DMS79 (cell line): ENCODE results near the gene DNAH11.
"Not testable (repeated sequence)": the region's sequence is repeated elsewhere in the genome, so short reads cannot be mapped to it uniquely, and the experiment has no call there.

Source experiments
- DNase-seq: peaks from one replicate; lab custom pipeline; 2025; lab: John Stamatoyannopoulos, UW

Gene DNAH11

DNA sequence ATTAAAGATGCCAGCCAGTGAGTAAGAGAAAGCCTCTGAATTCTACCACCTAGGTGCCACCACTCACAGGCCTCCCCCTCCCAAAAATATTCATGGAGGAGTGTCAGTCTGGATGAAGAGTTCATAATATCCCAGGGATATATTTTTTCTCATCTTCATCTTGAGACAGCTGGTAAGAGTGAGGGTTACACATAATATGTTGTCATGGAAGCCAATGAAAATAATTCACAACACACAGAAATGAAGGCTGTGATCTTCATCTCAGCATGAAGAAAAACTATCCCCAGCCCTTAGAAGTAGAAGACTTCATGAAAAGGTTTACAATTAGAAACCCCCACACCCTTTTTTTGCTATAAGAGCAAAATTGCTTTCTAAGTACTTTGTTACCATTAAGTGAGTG is 175.6 kb downstream of the DNAH11 start:
- no peak for DNase-seq

DNA sequence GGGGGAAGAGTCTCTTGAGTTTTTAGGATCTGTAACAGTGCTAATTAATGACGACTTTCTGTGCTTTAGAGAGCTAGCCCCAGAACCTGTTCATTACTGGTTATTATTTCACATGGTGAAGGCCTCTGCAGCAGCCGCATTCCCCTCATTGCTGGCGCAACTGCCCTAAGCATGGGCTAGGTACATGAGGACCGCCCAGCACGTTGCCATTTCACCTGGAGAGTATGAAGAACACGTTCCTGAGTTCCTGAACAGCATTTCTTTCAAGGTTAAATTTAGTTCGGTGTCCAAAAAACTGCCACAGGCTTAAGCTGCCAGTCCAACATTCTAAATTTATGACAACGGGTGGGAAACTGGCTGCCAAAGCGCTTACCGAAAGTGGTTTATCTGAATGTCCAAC is 177.0 kb downstream of the DNAH11 start:
- no peak for DNase-seq

DNA sequence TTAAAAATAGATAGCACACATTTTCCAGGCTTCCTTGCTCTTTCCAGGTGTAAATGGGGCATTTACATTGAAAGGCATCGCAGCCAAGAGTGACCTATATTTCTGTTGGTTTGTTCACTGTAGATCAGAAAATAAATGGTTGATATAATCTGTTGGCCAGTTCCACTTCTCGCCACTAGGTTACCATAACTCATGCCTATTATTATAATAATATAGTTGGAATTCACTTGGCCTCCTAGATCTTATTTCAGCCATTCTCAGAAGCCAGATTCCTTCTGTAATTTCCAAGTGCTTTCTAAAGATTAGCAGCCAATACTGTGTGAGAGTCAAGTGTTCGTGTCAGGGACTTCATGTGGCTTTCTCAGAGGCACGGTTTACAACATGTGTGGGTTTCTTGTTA is 179.5 kb downstream of the DNAH11 start:
- no peak for DNase-seq

DNA sequence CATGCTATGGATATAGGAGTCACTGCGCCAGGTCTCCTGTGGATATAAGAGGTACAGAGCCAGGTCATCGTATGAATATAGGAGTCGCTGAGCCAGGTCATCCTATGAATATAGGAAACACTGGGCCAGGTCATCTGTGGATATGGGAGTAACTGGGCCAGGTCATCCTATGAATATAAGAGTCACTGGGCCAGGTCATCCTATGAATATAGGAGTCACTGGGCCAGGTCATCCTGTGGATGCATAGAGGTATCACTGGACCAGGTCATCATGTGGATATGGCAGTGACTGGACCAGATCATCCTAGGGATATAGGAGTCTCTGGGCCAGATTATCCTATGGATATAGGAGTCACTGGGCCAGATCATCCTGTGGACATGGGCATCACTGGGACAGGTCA is 181.7 kb downstream of the DNAH11 start:
- DNase-seq: no peak

DNA sequence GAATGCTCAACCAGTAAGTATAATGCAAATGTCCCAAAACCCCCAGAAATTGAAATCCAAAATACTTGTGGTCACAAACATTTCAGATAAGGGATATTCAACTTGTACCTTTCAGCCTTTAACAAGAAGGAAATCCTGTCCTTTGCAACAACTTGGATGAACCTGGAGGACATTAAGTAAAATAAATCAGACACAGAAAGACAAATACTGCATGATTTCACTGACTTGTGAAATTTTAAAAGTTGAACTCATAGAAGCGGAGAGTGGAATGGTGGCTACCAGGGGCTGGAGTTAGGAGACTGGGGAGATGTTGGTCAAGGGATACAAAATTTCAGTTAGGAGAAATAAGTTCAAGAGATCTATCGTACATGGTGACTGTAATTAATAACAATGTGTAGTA is 187.6 kb downstream of the DNAH11 start:
- no peak for DNase-seq

DNA sequence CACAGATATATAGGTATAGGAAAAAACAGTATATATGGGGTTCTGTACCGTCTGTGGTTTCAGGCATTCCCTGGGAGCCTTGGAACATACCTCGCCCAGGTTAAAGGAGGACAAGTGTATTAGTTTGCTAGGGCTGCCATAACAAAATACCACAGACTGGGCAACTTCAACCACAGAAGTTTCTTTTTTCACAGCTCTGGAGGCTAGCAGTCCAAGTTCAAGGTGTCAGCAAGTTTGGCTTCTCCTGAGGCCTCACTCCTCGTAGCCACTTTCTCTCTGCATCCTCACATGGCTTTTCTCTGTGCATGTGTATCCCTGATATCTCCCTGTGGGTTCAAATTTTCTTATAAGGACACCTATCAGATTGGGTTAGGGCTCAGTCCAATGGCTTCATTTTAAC is 189.1 kb downstream of the DNAH11 start:
- no peak for DNase-seq

DNA sequence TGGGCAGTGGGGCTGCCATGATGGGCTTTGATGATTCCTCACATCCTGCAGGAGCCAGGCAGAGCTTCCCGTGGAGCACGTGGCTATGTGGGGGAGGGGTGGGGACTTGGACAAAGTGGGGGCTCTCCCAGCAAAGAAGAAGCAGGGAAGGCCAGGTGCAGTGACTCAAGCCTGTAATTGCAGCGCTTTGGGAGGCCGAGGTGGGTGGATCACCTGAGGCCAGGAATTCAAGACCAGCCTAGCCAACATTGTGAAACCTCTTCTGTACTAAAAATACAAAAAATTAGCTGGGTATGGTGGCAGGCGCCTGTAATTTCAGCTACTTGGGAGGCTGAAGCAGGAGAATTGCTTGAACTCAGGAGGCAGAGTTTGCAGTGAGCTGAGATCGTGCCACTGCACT is 190.1 kb downstream of the DNAH11 start:
- not testable (repeated sequence) for DNase-seq

DNA sequence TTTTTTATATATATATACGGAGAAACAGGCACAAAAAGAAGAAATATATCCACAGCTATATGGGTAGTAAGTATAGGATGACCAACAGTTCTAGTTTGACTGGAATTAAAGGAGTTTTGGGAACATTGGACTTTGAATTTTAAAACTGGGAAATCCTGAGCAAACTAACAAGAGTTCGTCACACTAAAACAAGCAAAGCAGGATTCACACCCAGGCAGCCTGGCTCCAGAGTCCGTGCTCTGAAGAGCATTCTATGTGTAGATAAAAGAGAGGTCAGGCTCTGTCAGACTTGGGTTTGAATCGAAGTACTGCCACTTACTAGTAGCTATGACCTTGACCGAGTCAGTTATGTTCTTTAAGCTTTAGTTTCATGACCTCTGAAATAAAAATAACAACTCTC is 191.0 kb downstream of the DNAH11 start:
- DNase-seq: no peak

DNA sequence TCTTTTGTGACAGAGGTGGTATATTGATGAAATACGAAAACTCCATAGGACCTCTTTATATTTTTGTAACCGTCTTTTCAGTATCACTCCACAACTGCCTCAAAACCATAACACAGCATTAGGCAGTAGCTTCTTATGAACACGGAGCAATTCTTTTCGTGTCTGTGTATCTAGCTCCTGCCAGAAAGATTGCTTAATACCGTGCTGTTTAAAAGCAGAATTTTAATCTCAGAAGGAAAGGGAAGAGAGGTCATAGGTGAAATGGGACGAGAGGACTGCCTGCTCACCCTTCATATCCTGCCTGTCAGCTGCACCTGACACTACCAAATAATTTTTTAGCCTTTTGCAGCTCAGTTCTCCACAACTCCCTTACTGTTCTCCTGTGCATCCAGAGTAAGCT is 200.7 kb downstream of the DNAH11 start:
- DNase-seq: no peak

DNA sequence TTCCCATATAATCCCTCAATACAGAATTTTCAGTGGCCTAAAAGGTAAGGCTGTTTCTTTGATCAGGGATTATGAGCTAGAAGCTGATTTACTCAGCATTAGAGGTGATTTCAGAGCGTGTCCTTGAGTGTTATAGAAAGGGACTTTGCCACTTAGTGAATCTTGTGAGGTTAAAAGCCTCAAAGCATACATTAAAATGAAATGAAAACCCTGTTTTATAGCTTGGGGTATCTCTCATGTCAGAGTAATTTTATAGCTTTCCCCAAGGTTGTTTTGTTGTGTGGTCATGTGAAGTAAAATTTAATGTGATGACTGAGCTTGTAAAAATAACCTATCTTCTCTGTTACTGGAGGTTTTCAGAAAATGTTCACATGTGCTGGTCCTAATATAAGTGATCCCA is 204.1 kb downstream of the DNAH11 start:
- no peak for DNase-seq

DNA sequence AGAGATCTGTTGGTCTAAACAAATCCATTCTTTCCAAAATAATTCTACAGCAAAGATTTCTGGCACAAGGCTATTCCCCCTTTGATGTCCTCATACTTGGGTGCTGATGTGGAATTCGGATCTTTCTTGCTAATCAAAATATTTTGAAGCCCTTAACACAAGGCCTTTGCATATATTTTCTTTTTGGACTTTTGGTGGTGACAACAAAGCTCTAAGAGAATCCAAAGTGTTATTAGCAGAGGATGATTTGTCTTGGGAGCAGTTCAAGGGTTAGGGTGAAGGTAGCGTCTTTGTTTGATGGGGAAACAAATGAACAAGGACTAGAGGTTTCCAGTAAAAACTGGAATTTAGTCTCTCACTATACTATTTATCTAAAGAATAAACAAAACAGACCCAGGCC is 205.0 kb downstream of the DNAH11 start:
- no peak for DNase-seq

DNA sequence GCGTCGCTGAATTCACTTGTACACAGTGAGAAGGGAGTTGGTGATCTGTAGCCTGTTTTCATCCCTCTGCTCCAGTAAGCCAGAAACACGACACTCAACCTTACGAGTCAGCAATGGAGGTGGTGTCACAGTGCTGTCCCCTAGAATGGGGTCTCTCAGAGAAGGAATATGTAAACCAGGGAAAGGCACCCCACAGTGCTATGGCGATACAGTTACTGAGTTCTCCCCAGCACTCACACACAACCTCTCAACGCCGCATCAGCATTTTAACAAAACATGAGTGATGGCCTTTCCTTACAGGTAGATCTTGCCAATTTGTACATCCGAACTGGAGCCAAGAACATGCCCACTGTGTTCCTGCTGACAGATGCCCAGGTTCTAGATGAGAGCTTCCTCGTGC is 206.5 kb downstream of the DNAH11 start:
- DNase-seq: no peak

DNA sequence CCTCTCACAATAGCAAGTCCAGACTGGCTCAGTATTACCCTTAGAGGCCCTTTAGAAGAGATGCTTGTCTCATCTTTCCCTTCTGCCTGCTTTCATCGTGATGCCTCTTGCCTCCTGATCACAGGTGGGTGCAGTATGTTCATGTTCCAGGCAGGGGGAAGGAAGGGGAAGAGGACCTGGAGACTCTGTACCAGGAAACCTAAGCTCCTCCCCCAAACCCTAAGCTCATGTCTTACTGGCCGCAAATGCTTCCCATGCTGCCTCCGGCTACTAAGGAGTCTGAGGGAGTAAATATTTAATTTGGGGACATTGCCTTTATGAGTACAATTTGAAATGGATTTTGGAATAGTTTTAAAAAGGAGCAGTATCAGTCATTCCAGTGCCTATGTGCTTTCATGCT is 210.2 kb downstream of the DNAH11 start:
- DNase-seq: no peak

DNA sequence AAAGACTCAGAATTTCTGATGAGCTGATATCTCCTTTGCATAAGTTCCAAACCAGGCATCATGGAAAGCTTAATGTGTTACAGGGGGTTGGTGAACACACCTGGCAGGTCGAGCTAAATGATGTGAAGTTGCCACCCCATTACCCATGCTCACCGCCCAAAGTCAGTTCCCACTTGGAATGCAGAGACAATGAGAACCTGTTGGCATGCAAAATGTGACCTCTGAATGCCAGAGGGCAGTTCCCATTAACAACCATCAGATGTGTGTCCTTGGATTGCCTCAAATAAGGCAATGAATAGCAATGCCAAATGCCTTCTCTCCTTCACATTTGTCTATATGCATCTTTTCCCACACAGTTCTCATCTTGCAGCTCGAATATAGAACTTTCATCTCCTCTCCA is 212.1 kb downstream of the DNAH11 start:
- DNase-seq: no peak

DNA sequence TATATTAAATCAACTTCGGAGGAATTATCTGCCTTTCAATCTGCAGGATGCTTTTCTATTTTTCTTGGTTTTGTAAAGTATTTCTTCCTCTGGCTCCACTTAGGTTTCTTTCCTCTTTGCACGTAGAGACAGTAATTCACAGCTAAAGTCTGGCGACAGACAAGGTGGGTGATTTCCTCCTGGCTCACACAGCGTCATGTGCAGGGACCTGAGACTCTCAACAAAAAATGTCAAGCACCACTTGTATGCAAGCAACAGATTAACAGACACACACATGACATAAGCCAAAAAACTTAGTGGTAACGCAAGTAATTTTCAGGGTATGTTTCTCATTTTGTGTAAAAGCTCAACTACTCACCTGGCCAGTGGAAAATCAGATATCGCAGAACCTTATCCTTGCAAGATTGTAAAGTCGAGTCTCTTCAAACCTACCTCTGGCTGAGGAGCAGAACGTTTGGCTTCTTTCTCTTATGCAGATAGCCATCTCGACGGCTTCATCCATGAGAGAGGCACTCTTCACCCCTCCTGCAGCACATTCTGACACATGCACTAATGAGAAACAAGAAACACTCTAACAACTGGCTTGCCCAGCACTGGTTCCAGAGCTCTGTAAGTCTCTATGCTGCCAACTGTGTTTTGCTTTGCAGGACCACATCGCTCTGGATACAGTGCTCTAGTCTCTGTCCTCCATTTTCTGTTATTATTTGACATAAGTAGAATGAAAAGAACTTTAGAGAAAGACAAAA is 214.9 kb downstream of the DNAH11 start:
- DNase-seq: no peak

DNA sequence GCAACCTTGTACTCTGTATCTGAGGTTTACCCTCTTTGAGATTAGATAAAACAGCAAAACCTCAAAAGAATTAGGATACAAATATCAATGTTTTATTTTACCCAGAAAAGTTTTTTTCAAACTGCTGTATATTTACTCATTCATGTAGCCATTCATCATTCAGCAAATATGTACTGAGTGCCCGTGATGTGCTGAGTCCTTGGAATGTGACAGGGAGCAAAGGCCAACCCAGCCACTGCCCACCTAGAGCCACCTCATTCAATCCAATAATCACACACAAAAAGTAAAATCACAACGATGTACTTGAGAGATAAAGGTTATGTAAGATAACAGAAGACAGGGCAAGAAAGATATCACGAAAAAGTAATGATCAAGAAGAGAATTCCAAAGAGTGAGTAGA is 215.4 kb downstream of the DNAH11 start:
- DNase-seq: no peak

DNA sequence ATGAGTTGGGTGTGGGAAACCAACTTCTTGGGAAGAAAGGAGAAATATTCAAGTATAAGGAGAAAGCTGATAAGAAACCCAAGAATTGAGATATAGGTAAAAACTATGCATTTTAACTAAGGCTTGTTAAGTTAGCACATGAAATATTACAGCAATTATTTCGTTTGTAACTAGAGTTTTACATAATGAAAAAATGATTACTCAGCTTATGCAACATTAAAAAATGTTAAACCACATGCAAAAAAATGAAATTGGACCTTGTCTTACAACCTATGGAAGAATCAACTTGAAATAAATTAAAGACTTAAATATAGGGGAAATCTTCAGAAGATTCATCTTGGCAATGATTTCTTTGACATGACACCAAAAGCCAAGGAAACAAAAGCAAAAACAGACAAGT is 219.6 kb downstream of the DNAH11 start:
- no peak for DNase-seq

DNA sequence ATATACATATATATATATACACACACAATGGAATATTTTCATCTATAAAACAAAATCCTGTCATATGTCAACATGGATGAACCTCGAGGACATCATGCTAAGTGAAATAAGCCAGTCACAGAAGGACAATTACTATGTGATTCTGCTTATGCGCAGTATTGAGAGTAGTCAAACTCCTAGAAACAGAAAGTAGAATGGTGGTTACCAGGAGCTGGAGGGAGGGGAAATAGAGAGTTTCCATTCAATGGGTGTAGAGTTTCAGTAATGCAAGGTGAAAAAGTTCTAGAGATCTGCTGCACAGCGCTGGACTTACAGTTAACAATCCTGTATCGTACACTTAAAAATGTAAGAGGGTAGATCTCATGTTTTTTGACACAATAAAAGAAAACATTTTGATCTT is 221.0 kb downstream of the DNAH11 start:
- DNase-seq: no peak

DNA sequence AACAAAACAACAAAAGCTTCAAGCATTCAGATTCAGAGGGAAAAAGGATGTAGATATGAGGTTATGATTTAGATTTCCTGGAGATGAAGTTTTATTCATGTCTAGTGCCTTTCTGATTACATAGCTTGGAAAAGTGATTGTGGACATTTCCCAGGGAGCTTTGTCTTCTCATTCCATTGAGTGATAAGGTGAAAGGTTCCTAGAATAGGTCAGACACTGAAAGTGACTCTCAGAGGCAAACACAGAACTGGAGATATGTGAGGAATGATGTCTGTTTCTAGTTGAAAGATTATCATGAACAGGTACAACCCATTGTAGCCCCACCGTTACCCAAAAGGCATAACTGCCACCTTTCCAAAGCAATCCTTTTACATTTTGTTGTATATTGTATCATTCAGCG is 223.4 kb downstream of the DNAH11 start:
- DNase-seq: no peak

DNA sequence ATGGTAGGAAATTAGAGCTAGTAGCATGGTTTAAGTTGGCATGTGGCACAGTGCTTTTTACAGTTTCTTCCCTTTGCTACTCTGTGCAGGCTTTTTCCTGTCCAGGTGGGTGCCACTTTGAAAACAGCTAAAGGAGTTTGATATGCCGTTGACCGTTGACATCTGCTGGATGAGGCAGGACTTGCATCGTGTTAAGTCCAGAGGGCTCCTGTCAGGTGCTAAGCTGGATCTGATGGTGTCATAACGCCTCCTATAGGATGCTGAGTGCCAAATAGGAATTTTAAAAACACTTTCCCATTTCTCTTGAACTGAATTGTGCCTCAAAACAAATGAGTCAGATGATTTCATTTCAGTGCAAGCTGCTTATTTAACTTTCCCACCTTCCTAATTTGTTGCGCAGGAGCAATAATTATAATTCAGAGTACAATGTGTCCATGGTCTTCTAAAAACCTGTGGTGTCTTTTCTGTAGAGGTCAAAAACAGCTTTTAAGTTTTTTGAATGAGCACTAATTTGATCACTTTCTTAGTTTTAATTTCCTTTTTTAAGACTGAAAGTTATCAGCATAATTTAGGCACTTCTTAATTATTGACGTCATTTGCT is 224.6 kb downstream of the DNAH11 start:
- no peak for DNase-seq

DNA sequence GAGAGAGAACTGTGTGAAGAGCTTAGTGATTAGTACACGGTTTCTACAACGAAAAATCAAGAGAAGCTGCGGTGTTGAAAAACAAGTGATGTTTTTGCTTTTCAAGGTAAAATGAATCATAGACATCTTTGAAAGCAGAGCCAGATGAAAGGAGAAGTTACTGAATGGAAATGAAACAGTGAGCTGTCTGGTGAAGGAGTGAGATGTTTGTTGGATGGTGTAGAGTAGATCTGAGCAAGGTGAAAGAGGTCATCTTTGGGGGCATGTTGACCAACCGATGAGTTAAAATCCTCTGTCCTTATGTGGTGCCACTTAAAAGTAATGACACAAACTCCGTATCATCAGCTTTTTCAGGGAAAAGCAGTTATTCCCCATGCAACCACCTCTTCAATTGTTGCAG is 225.4 kb downstream of the DNAH11 start:
- no peak for DNase-seq

DNA sequence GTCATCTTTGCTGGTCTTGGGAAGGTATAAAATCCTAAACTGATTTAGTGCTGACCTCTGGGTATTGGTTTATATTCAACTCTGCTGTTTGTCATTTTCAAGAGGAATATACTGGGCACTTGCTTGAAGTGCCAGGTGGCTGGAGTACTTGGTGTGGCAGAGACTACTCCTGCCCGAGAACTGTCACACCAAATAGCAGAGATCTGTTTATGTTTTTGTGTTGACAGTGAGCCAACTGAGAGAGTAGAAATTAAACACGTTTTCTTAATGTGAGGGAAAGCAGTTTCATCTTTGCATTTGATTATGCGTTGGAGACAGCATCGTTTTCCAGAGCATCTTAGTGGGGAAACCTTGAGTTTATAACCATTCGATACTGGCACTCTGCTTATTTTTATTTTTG is 228.4 kb downstream of the DNAH11 start:
- no peak for DNase-seq

DNA sequence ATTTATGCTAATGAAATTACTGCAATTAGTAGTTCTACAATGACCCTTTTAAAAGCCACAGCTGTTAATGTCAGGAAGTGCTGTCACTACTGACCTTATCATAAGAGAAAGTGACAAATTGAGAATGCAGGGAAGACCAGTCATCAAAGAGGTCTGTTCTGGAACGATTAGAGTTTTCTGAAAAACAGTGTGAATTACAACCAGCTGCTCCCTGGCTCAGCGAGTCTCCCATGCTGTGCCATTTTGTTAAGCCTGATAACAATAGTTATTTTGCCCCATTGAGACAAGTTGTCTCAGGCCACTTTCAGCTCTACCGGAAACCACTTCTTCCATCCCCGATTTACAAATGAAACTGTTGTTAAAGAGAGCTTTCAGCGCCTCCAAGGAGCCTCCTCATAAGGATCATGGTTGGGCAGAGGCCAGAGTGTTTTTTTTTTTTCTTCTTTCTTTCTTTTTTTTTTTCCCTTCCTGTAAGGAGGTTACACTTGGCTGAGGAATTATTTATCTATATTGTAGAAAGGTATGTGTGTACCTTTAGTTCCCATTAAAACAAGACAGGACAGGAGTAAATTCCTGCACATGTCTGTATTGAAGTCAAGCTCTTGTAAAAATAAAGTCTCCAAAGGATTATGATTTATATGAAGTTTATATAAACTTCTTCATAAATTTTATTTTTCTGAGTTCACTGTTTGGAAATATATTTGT is 229.2 kb downstream of the DNAH11 start:
- no peak for DNase-seq

DNA sequence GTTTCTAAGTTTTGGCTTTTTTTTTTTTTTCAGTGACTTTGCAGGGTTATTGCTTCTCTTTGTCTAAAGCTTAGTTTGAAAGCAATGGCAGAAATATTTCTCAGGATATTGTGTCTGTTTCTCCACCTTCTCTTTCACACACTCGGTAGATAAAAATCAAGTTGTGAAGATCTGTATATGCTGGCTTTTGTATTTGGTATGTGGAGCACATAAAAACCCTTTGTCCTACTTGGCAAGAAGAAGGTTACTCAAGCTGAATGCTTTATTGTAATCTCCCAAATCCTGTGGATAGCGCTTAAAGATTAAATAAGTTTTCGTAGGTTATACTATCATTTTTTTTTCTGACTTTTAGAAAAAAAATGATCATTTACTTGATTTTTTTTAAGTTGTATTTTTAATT is 230.5 kb downstream of the DNAH11 start:
- no peak for DNase-seq
